Stomach (tissue), 4 donors: ENCODE measurements around the gene IL1RAPL2.

ENCODE experiments used
- CTCF ChIP-seq, 7 experiments: fragments of 450-650 bp in 4 of 7; fragments of 200-600 bp in 3 of 7; sonication (generic) in 3 of 7; IDR thresholded peaks; one replicate each; pipeline ENCODE4 v1.5.1; 2016 to 2019; ENCODE audit warnings: antibody characterized with exemption in 7 of 7, control low read depth in 2 of 7, mild to moderate bottlenecking in 1 of 7
- POLR2A ChIP-seq, 4 donors: fragments of 450-650 bp; IDR thresholded peaks; one replicate each; pipeline ENCODE4 v1.6.1; 2016; ENCODE audit warnings: antibody characterized with exemption in 4 of 4, control low read depth in 2 of 4, mild to moderate bottlenecking in 1 of 4, moderate library complexity in 1 of 4

GRCh38 chrX:105697984-105698781 is 1132.2 kb downstream of the IL1RAPL2 start:
- no peak for TF ChIP-seq CTCF (IDR thresholded peaks at IDR 0.05)
- no peak for TF ChIP-seq POLR2A (IDR thresholded peaks at IDR 0.05)
